Erythroblast (primary cell): Measurements from ENCODE around the gene MAN1C1.

ENCODE experiments used
- GATA1 ChIP-seq: IDR thresholded peaks from 2 replicates; pipeline ENCODE4 v1.6.1; 2011; ENCODE audit warnings: low read depth, mild to moderate bottlenecking, control low read depth, low read length, moderate library complexity
- POLR2A ChIP-seq: IDR thresholded peaks from 2 replicates; pipeline ENCODE4 v1.6.1; 2011; ENCODE audit warnings: mild to moderate bottlenecking, low read length

DNA sequence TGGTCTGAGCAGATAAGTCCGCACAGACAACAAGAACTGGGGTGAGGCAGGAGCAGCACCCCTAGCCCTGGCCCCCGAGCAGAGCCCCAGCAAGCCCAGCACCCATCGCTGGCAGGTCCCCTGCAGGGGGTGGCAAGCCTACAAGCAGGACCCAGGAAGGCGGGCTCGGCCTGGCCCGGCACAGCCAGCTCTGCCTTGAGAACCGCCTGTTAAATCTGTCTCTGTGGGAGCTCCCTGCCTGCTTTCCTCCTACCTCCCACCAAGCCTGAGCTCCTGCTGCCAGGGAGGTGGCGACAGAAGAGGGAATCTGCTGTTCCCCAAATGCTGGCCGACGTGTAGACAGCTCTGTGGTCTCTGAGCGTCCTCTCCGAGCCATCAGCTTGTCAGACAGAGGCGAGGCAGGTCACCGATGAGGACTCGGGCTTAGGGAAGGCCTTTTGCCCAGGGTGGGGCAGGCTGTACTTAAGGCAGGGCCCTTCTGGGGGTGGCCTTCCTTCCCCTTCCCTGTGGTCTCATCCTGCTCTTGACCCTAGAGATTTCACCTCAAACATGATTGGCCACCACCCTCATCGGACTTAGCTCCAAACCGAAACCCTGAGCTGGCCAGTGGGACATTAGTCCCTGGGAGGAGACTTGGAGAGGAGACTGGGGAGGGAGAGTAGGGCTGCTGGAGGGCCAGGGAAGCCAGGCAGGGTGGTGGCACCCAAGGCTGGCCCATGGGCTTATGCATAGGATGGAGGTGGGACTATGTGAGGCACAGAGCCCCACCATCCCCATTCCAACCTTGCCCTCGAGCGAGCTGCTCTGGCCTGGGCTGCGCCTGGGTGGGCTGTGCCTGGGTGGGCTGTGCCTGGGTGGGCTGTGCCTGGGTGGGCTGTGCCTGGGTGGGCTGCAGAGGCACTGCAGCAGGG, 191.1 kb downstream of the MAN1C1 start:
- TF ChIP-seq POLR2A, result no peak
- TF ChIP-seq GATA1, result no peak
